Ovary (tissue), 3 donors: Measurements from ENCODE around the gene SPINK1.

Source experiments
- EP300 ChIP-seq: sonication (generic); formaldehyde crosslinking; IDR thresholded peaks from one replicate; pipeline ENCODE4 v1.6.1; 2017; ENCODE audit warnings: antibody characterized with exemption
- POLR2A ChIP-seq: fragments of 450-650 bp; IDR thresholded peaks from one replicate; pipeline ENCODE4 v1.6.1; 2017; ENCODE audit warnings: antibody characterized with exemption, mild to moderate bottlenecking, moderate library complexity
- TF ChIP-seq, protein P1 (sequence below), 3 donors: fragments of 450-650 bp in 2 of 3; fragments of 200-600 bp in 1 of 3; IDR thresholded peaks; one replicate each; pipeline versions ENCODE4 v1.5.1 to v1.8.0; 2016 to 2022; ENCODE audit warnings: antibody characterized with exemption in 3 of 3, mild to moderate bottlenecking in 1 of 3
- donor health status: DM: no; HTN: no; CAD: no.

DNA sequence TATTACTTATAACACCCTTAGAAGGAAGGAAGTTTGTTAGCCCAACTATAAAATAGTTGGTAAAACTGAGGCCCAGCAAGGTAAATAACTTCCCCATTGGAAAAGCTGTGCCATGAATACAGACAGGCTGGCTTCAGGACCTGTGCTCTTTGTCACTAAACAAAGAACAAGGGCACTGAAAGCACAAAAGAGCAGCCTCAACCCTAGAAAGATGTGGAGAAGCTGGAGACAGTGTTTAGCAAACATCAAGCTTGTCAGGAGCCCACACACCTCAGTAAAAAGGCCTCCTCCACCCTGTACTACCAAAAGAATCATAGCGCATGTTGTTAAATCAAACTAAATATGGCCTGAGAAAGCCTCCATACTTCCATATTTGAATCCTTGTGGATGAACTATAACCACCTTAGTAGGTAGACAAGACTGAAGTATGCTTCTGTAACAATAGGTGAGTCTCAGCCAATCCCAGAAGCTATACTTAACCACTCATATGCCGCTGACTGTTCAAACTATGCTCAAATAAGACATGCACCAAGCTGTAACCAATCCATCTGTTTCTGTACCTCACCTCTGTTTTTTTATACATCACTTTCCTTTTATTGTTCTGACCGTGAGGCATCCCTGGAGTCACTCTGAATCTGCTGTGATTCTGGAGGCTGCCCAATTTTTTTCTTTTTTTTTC, 28.6 kb upstream of the SPINK1 start:
- TF ChIP-seq, protein P1, sequence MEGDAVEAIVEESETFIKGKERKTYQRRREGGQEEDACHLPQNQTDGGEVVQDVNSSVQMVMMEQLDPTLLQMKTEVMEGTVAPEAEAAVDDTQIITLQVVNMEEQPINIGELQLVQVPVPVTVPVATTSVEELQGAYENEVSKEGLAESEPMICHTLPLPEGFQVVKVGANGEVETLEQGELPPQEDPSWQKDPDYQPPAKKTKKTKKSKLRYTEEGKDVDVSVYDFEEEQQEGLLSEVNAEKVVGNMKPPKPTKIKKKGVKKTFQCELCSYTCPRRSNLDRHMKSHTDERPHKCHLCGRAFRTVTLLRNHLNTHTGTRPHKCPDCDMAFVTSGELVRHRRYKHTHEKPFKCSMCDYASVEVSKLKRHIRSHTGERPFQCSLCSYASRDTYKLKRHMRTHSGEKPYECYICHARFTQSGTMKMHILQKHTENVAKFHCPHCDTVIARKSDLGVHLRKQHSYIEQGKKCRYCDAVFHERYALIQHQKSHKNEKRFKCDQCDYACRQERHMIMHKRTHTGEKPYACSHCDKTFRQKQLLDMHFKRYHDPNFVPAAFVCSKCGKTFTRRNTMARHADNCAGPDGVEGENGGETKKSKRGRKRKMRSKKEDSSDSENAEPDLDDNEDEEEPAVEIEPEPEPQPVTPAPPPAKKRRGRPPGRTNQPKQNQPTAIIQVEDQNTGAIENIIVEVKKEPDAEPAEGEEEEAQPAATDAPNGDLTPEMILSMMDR (IDR thresholded peaks at IDR 0.05), result no peak
- TF ChIP-seq EP300, result no peak
- no peak for TF ChIP-seq POLR2A
